Neural cell (in vitro differentiated cells): Measurements from ENCODE around the gene IFNL4.

Source experiments
- EP300 ChIP-seq: fragments of 450-650 bp; conservative IDR thresholded peaks from 2 replicates; pipeline ENCODE4 v1.6.1; 2014; ENCODE audit warnings: antibody characterized with exemption, mild to moderate bottlenecking, moderate library complexity; ENCODE audit not compliant: poor library complexity, severe bottlenecking
- EZH2 ChIP-seq: fragments of 200-600, 300-800 bp; shearing (Covaris generic), sonication (generic); IDR thresholded peaks from 2 replicates; pipeline ENCODE4 v1.6.1; 2014; ENCODE audit warnings: antibody characterized with exemption, low read length, borderline replicate concordance, mild to moderate bottlenecking; ENCODE audit not compliant: insufficient read depth, poor library complexity, severe bottlenecking
- POLR2AphosphoS5 ChIP-seq: IDR thresholded peaks from 2 replicates; pipeline ENCODE4 v1.6.1; 2012
- RAD21 ChIP-seq: fragments of 450-650 bp; conservative IDR thresholded peaks from 2 replicates; pipeline ENCODE4 v1.6.1; 2014; ENCODE audit warnings: antibody characterized with exemption, mild to moderate bottlenecking, moderate library complexity
- SMC3 ChIP-seq: fragments of 450-650 bp; conservative IDR thresholded peaks from 2 replicates; pipeline ENCODE4 v1.6.1; 2014; ENCODE audit warnings: antibody characterized with exemption, mild to moderate bottlenecking, moderate library complexity; ENCODE audit not compliant: poor library complexity
- TAF1 ChIP-seq: IDR thresholded peaks from 2 replicates; pipeline ENCODE4 v1.6.1; 2012; ENCODE audit warnings: low read depth
- TF ChIP-seq, protein P1 (sequence below): fragments of 450-650 bp; IDR thresholded peaks from 2 replicates; pipeline ENCODE4 v1.5.1; 2014; ENCODE audit warnings: antibody characterized with exemption, mild to moderate bottlenecking, moderate library complexity; ENCODE audit not compliant: poor library complexity, severe bottlenecking
- TF ChIP-seq, protein P2 (sequence below): IDR thresholded peaks from 2 replicates; pipeline ENCODE4 v1.6.1; 2012; ENCODE audit warnings: borderline replicate concordance

DNA sequence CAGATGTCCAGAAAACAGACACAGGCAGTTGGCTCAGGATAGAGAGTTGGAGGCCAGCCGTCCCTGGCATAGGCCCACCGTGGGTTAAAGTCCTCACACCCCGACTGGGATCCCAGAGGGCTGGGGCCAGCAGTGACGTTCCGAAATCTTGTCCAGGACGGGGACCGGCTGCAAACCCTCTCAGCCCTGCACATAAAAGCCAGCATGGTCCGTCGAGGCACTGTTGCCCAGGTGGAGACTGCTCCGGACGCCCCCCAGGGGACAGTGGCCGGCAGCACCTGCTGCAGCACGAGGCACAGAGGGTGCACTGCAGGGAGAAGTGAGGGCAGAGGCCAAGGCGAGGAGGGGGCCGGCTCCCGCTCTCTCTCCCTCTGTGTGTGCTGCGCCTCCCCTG is 15.3 kb upstream of the IFNL4 start:
- TF ChIP-seq, protein P1, sequence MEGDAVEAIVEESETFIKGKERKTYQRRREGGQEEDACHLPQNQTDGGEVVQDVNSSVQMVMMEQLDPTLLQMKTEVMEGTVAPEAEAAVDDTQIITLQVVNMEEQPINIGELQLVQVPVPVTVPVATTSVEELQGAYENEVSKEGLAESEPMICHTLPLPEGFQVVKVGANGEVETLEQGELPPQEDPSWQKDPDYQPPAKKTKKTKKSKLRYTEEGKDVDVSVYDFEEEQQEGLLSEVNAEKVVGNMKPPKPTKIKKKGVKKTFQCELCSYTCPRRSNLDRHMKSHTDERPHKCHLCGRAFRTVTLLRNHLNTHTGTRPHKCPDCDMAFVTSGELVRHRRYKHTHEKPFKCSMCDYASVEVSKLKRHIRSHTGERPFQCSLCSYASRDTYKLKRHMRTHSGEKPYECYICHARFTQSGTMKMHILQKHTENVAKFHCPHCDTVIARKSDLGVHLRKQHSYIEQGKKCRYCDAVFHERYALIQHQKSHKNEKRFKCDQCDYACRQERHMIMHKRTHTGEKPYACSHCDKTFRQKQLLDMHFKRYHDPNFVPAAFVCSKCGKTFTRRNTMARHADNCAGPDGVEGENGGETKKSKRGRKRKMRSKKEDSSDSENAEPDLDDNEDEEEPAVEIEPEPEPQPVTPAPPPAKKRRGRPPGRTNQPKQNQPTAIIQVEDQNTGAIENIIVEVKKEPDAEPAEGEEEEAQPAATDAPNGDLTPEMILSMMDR = no peak
- TF ChIP-seq EZH2 (peak; percentile 24), RAD21 (no peak), POLR2AphosphoS5 (no peak), EP300 (no peak), TAF1 (no peak), SMC3 (no peak)
- TF ChIP-seq, protein P2, sequence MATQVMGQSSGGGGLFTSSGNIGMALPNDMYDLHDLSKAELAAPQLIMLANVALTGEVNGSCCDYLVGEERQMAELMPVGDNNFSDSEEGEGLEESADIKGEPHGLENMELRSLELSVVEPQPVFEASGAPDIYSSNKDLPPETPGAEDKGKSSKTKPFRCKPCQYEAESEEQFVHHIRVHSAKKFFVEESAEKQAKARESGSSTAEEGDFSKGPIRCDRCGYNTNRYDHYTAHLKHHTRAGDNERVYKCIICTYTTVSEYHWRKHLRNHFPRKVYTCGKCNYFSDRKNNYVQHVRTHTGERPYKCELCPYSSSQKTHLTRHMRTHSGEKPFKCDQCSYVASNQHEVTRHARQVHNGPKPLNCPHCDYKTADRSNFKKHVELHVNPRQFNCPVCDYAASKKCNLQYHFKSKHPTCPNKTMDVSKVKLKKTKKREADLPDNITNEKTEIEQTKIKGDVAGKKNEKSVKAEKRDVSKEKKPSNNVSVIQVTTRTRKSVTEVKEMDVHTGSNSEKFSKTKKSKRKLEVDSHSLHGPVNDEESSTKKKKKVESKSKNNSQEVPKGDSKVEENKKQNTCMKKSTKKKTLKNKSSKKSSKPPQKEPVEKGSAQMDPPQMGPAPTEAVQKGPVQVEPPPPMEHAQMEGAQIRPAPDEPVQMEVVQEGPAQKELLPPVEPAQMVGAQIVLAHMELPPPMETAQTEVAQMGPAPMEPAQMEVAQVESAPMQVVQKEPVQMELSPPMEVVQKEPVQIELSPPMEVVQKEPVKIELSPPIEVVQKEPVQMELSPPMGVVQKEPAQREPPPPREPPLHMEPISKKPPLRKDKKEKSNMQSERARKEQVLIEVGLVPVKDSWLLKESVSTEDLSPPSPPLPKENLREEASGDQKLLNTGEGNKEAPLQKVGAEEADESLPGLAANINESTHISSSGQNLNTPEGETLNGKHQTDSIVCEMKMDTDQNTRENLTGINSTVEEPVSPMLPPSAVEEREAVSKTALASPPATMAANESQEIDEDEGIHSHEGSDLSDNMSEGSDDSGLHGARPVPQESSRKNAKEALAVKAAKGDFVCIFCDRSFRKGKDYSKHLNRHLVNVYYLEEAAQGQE = no peak
